PC-3 (cell line): ENCODE results near the gene ZDHHC12. TPM values are rescaled to one million over a fixed set of nuclear protein-coding genes. Genes with fewer than 3 reads are reported as not detected.

Experiments used
- ATAC-seq: fragments of 200-7000 bp; cut with Tn5 transposase; 2 replicates; pipeline ENCODE4 v1.9.1; 2020; ENCODE audit warnings: mild to moderate bottlenecking, moderate library complexity
- BruUV-seq: library from RNA; stranded (reverse); fragments of 400-500 nt; replicated peaks from 2 replicates; lab custom pipeline; 2021; lab: Mats Ljungman, UMichigan
- CTCF ChIA-PET: fragments of 300-600 bp; sonication (Branson Sonifier 250); formaldehyde crosslinking; loops from one replicate; lab custom pipeline; 2022; ENCODE audit warnings: antibody characterized with exemption; lab: Charles Lee
- POLR2A ChIA-PET: fragments of 300-600 bp; sonication (Branson Sonifier 250); formaldehyde crosslinking; loops from one replicate; lab custom pipeline; 2022; ENCODE audit warnings: antibody characterized with exemption; ENCODE audit not compliant: unreplicated experiment; lab: Charles Lee
- DNase-seq: peaks from one replicate; pipeline ENCODE4 v3.0.0-alpha.2; 2015
- H2AFZ ChIP-seq: fragments of 300-600 bp; sonication (generic); 2 replicates; pipeline ENCODE4 v1.6.0; 2016; ENCODE audit warnings: antibody characterized with exemption, low read length
- H3F3A ChIP-seq: fragments of 300-600 bp; sonication (generic); one replicate; pipeline ENCODE4 v1.6.0; 2017; ENCODE audit warnings: antibody characterized with exemption, low read length, control low read depth, mild to moderate bottlenecking; ENCODE audit not compliant: unreplicated experiment
- H3K27ac ChIP-seq: fragments of 300-600 bp; sonication (generic); 2 replicates; pipeline ENCODE4 v1.5.1; 2016; ENCODE audit warnings: mild to moderate bottlenecking, low read length
- H3K27me3 ChIP-seq: fragments of 300-600 bp; sonication (generic); 2 replicates; pipeline ENCODE4 v1.6.1; 2016; ENCODE audit warnings: low read length, mixed read lengths
- H3K36me3 ChIP-seq: fragments of 300-600 bp; sonication (generic); 2 replicates; pipeline ENCODE4 v1.6.1; 2016; ENCODE audit warnings: low read depth, mixed run types, low read length, mixed read lengths
- H3K4me1 ChIP-seq: fragments of 300-600 bp; sonication (generic); 2 replicates; pipeline ENCODE4 v1.5.1; 2016; ENCODE audit warnings: low read length; ENCODE audit not compliant: insufficient read depth
- H3K4me2 ChIP-seq: fragments of 300-600 bp; sonication (generic); 2 replicates; pipeline ENCODE4 v1.6.0; 2016; ENCODE audit warnings: low read length
- H3K4me3 ChIP-seq: fragments of 300-600 bp; sonication (generic); 2 replicates; pipeline ENCODE4 v1.5.1; 2016; ENCODE audit warnings: mild to moderate bottlenecking, low read length, mixed read lengths
- H3K79me2 ChIP-seq: fragments of 300-600 bp; sonication (generic); 2 replicates; pipeline ENCODE4 v1.6.1; 2017; ENCODE audit warnings: low read length, mixed read lengths
- H3K9ac ChIP-seq: fragments of 300-600 bp; sonication (generic); 2 replicates; pipeline ENCODE4 v1.6.0; 2016; ENCODE audit warnings: mild to moderate bottlenecking, low read length
- H3K9me2 ChIP-seq: fragments of 300-600 bp; sonication (generic); replicated peaks from 2 replicates; pipeline ENCODE4 v1.6.1; 2016; ENCODE audit warnings: mixed run types, low read length, mixed read lengths
- H3K9me3 ChIP-seq: fragments of 300-600 bp; sonication (generic); 2 replicates; pipeline ENCODE4 v1.6.1; 2016; ENCODE audit warnings: low read length, mixed read lengths
- H4K20me1 ChIP-seq: fragments of 300-600 bp; sonication (generic); 2 replicates; pipeline ENCODE4 v1.6.1; 2016; ENCODE audit warnings: low read length, mixed read lengths
- CTCF ChIP-seq: fragments of 300-600 bp; sonication (generic); conservative IDR thresholded peaks from 2 replicates; pipeline ENCODE4 v1.5.1; 2017; ENCODE audit warnings: antibody characterized with exemption, low read depth, mild to moderate bottlenecking, low read length
- EZH2 ChIP-seq: fragments of 300-600 bp; sonication (generic); IDR thresholded peaks from one replicate; pipeline ENCODE4 v1.6.1; 2017; ENCODE audit warnings: antibody characterized with exemption, mild to moderate bottlenecking, low read length; ENCODE audit not compliant: unreplicated experiment
- EZH2phosphoT487 ChIP-seq: fragments of 300-600 bp; sonication (generic); IDR thresholded peaks from 2 replicates; pipeline ENCODE4 v1.6.1; 2018; ENCODE audit warnings: mild to moderate bottlenecking, antibody characterized with exemption, low read length, borderline replicate concordance
- intact Hi-C: fragments of 100-400 bp; cut with micrococcal nuclease; formaldehyde crosslinking; loops from 2 replicates; pipeline ENCODE4 v1.9.0; 2023
- total RNA-seq: library from RNA; depleted of rRNA; stranded (reverse); fragments of >200 nt; gene quantifications from 2 replicates; pipeline ENCODE4 v1.2.3, GENCODE V29; 2014

Gene ZDHHC12
- total RNA-seq, 1 experiment from 2014 or later, result 86.1 TPM

DNA sequence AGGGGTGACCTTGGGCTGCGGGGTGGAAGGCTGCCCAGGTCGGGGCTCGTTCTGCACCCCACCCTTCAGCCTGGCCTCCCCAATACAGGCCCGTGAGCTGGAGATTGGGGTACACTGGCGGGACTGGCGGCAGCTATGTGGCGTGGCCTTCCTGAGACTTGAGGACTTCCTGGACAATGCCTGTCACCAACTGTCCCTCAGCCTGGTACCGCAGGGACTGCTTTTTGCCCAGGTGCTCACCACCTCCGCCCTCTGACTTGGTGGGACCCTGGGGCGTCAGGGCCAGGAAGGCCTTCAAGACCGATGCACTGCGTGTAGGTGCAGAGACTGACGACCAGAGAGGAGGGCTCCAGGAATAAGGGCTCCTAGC lies 10.5 kb downstream of the ZDHHC12 start:
- Histone ChIP-seq H2AFZ (no peak overlapping the region), H3K79me2 (no peaks in the 10 kb centered on the region), H3K9me2 (no peaks in the 10 kb centered on the region), H3K27ac (no peak overlapping the region), H3K27me3 (no peaks in the 10 kb centered on the region), H4K20me1 (no peaks in the 10 kb centered on the region), H3K4me1 (no peaks in the 10 kb centered on the region), H3K36me3 (no peaks in the 10 kb centered on the region), H3K4me3 (no peak overlapping the region), H3K9ac (no peak overlapping the region), H3K4me2 (no peak overlapping the region), H3K9me3 (no peaks in the 10 kb centered on the region), H3F3A (no peaks in the 10 kb centered on the region)
- ATAC-seq, result no peak
- no TSS peak for BruUV-seq
- intact Hi-C loops, result no loop called here
- CTCF ChIA-PET, result no interaction called here
- no peak for TF ChIP-seq CTCF
- POLR2A ChIA-PET, result interaction anchor here (0.5 kb wide), 1 partner anchor 15 kb away, joined by 5 read pairs; no protein-coding TSS in a partner anchor
- DNase-seq, result no peak

- Histone ChIP-seq H2AFZ (no peak overlapping the region), H3K4me2 (no peak overlapping the region), H3K9me3 (no peaks in the 10 kb centered on the region), H4K20me1 (no peaks in the 10 kb centered on the region), H3K27ac (no peak overlapping the region), H3K9ac (no peak overlapping the region), H3K9me2 (no peaks in the 10 kb centered on the region), H3K79me2 (no peaks in the 10 kb centered on the region), H3F3A (no peaks in the 10 kb centered on the region), H3K27me3 (no peaks in the 10 kb centered on the region), H3K4me3 (no peak overlapping the region), H3K36me3 (no peaks in the 10 kb centered on the region), H3K4me1 (no peaks in the 10 kb centered on the region)
- no TSS peak for BruUV-seq
- ChIA-PET POLR2A (interaction anchor here (0.5 kb wide), 1 partner anchor 16 kb away, joined by 5 read pairs; no protein-coding TSS in a partner anchor), CTCF (no interaction called here)
- DNase-seq (no peak), ATAC-seq (no peak)
- intact Hi-C loops, result no loop called here
- TF ChIP-seq CTCF, result no peak
- no peak for TF ChIP-seq EZH2
- TF ChIP-seq EZH2phosphoT487, result no peak
These were observed 11.2 kb downstream of the ZDHHC12 start for GRCh38 chr9:128712451-128713410.

DNA sequence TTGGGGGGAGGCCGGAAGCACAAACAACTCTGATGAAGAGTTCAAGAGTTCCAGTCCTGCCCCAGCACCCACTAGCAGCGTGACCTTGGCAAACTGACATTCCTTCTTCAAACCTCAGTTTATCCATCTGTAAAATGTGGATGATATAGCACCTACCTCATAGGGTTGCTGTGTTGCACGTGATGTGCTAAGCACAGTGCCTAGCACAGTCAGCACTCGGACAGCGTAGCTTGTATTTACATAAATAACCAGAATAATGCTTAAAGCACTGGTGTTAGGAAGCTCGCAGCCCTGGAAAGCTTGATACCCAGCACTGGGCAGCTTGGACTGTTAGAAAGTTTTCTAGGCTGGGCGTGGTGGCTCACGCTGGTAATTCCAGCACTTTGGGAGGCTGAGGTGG lies 16.5 kb downstream of the ZDHHC12 start:
- ChIA-PET POLR2A (no interaction called here), CTCF (no interaction called here)
- TF ChIP-seq EZH2phosphoT487 (no peak), EZH2 (no peak), CTCF (no peak)

More for the DNA sequence above, 16.5 kb downstream of the ZDHHC12 start:
- no peak overlapping the region for H3K4me2 ChIP-seq
- H3F3A ChIP-seq, result no peaks in the 10 kb centered on the region
- no peak overlapping the region for H3K9ac ChIP-seq
- H3K79me2 ChIP-seq, result no peaks in the 10 kb centered on the region
- intact Hi-C loops, result no loop called here
- BruUV-seq, result no TSS peak
- no peak overlapping the region for H3K27ac ChIP-seq
- H4K20me1 ChIP-seq, result no peaks in the 10 kb centered on the region
- no peak overlapping the region for H3K4me3 ChIP-seq
- no peaks in the 10 kb centered on the region for H3K9me2 ChIP-seq
- H3K9me3 ChIP-seq, result no peaks in the 10 kb centered on the region
- H2AFZ ChIP-seq, result no peak overlapping the region
- H3K27me3 ChIP-seq, result no peaks in the 10 kb centered on the region
- H3K4me1 ChIP-seq, result no peaks in the 10 kb centered on the region
- no peak for DNase-seq
- ATAC-seq, result no peak
- no peaks in the 10 kb centered on the region for H3K36me3 ChIP-seq
